GM19099 (cell line): Measurements from ENCODE around the gene PRPS2.
A peak's percentile ranks its signal among the peaks of the same experiment; 100 is the strongest.

Source experiments
- POLR2A ChIP-seq: IDR thresholded peaks from 3 replicates; pipeline ENCODE4 v1.6.1; 2011; ENCODE audit warnings: low read depth; ENCODE audit not compliant: insufficient read length; ENCODE audit errors: extremely low read depth

The PRPS2 gene

GRCh38 chrX:12791257-12792228 lies at the start of gene PRPS2:
PRPS2 (plus strand) TSS chrX:12791412; CDS start chrX:12791498, 86 bp downstream.
- TF ChIP-seq POLR2A = peak; percentile 55

GRCh38 chrX:12741416-12741815 lies 49.8 kb upstream of the PRPS2 start:
- no peak for TF ChIP-seq POLR2A

GRCh38 chrX:12747433-12747832 lies 43.8 kb upstream of the PRPS2 start:
- no peak for TF ChIP-seq POLR2A

- TF ChIP-seq POLR2A = no peak
These were observed 39.3 kb upstream of the PRPS2 start for GRCh38 chrX:12751887-12752286.

- TF ChIP-seq POLR2A = no peak
These were observed 37.8 kb upstream of the PRPS2 start for GRCh38 chrX:12753366-12753765.

GRCh38 chrX:12758291-12758690 lies 32.9 kb upstream of the PRPS2 start:
- no peak for TF ChIP-seq POLR2A

- no peak for TF ChIP-seq POLR2A
These were observed 23.4 kb upstream of the PRPS2 start for GRCh38 chrX:12767856-12768255.

GRCh38 chrX:12768491-12768890 lies 22.7 kb upstream of the PRPS2 start:
- TF ChIP-seq POLR2A = no peak

- TF ChIP-seq POLR2A = no peak
These were observed 20.8 kb upstream of the PRPS2 start for GRCh38 chrX:12770440-12770839.

- no peak for TF ChIP-seq POLR2A
These were observed 19.7 kb upstream of the PRPS2 start for GRCh38 chrX:12771445-12772069.

- TF ChIP-seq POLR2A = no peak
These were observed 13.5 kb upstream of the PRPS2 start for GRCh38 chrX:12777670-12778069.

- no peak for TF ChIP-seq POLR2A
These were observed 11.7 kb upstream of the PRPS2 start for GRCh38 chrX:12779534-12779933.

GRCh38 chrX:12788645-12789044 lies 2.6 kb upstream of the PRPS2 start:
- no peak for TF ChIP-seq POLR2A

- no peak for TF ChIP-seq POLR2A
These were observed 1.2 kb upstream of the PRPS2 start for GRCh38 chrX:12789976-12790375.

- TF ChIP-seq POLR2A = no peak
These were observed 341 bp upstream of the PRPS2 start for GRCh38 chrX:12790885-12791256.

- no peak for TF ChIP-seq POLR2A
These were observed 1.5 kb downstream of the PRPS2 start for GRCh38 chrX:12792711-12793110.
